SHP77 treated with DMSO at 0.1 percent for 48 hours (cell line): Measurements from ENCODE around the gene HBS1L.

Source experiments
- DNase-seq: peaks from one replicate; lab custom pipeline; 2025; lab: John Stamatoyannopoulos, UW

Gene HBS1L

DNA sequence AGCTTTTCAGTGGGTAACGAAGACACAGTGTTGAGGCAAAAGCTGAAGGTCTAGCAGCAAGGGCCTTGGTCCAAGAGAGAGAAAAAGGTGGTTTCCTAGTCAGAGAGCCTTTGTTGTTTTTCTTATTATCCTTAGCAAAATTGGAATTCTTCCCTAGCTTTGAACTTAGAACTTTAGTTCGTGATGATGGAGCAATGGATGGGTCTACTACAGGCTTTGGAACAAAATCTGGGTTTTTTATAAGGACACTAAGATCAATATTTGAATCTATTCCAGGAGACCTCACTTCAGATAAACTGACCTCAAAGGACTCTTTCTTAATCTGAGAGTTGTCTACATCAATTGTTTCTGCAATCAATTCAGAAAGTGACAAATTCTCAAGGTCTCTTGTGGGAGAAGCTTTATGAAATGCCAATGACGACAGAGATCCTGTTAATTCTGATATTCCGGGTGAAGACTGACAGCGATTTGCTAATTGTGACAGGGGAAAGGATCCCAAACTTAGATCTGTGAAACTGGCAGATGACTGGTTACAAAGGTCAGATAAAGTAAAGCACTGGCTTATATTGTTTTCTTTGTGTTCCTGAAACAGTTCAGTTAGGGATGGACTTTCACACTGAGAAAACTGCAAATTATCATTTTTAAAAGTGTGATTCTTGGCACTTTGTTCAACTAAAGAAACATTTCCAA lies 17.7 kb downstream of the HBS1L start:
- no peak for DNase-seq

DNA sequence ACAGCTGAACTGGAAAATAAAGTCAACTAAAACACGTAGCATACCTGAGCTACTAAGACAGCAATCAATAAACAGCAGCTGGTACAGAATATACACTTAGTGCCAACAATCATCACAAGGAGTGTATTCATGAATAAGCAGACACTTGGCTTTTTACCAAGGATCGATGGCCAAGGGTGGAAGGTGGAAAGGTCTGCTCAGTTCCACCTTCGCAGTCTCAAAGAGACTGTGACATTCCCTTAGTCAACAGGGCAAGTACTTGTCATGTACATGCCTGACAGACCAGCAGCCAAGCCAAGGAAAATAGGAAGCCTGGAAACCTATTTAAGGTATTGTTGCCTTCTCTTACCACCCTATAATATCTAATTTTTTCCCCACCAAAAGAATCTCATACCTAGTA lies 21.4 kb downstream of the HBS1L start:
- DNase-seq: no peak

DNA sequence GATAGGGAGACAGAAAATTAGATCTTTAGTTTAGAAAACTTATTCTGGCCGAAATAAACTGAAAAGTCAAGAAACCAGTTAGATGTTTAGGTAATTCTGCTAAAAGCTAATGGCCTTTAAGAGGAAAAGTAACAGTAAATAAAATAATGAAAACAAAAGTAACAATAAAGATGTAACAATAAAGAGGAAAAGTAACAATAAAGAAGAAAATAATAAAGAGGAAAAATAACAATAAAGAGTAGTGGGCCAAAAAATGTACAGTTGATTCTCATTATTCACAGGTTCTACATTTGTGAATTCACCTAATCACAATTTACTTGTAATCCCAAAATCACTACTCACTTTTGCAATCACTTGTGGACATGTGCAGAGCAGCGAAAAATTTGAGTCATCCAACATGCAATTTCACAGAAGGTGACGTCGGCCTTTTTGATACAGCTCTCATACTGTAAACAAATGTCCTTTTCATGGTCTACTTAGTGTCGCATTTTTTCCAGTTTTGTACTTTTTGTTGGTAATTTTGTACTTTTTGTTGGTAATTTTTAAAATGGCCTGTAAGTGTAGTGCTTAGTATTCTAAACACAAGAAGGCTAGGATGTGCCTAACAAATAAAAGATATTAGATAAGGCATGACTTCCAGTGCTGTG lies 24.0 kb downstream of the HBS1L start:
- no peak for DNase-seq

DNA sequence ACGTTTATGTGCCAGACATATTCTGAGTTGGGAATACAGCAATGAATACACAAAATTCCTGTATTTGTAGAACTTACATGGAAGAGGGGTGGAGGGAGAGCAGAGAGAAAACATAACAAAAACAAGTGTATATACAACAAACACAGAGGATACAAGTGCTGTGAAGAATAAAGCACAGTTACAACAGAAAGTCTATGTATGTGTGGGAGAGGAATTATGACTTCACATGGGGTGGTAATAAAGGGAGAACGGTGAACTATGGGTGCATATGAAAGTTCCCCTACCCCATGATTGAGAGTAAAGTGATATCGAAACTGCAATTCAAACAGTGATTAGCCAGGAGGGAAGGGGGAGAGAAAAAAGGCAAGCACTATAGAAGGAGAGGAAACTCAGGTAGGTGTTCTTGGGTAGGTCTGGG lies 24.6 kb downstream of the HBS1L start:
- DNase-seq: no peak

DNA sequence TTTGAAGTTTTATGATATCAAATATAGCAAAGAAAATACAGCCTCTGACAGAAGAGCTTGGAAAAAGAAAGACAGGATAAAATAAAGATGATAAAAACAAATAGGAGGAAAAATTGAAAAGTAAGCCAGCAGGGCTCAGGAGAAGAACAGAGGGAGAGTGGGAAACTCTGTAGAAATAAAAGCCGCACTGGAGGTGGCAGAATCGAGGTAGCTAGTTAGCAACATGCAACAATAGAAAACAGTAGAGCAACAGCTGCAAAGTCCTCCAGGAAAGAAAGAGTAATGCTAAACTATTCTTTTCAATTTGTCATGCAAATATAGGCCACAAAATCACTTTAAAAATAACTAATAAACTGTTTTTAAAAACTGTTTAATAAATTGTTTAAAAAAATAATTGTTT lies 28.8 kb downstream of the HBS1L start:
- DNase-seq: no peak

DNA sequence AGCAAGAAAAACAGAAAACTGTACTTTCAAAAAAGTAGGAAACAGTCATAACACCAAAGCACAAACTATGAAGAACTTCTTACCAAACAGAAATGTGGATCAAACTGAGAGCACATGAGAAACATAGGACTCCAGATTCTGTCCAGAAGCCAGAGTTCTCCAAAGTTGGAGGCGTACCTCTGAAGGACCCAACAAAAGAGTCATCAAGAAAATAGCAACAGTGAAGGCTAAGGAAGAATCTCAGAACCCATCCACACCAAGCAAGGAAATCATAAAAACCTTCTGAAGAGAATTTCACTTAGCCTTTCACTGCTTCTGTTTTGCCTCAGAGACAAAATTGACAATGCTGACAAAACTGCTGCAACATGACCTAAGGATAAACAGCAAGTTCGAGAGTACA lies 29.4 kb downstream of the HBS1L start:
- no peak for DNase-seq

DNA sequence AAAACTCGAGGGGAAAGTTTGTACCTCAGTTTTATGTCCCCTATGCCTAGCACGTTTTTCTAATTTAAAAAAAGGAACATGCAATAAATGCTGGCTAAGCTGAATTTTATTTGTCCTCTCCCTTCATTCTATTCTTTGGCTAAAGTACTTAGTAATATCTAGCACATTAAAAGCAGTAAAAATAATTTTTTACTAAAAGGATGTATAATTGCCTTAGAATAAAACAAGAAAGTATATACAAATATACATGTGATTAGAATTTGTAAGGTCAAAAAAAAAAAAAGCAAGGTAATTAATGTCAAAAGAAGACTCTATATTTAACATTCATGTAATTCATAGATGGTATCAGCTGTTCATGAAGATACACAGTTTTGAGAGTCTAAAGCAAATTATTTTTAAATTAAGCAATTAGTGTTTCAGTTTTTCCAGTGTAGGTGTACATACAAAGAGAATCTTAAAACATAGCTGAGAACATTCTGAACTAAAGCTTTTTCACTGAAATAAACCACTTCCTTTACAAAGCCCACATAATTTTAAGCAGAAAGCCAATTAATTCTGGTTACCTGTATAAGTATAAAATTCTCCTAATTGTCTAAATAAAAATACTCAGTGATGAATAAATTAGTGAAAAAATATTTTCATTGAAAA lies 32.4 kb downstream of the HBS1L start:
- DNase-seq: no peak

GRCh38 chr6:135021310-135022049 lies 33.1 kb downstream of the HBS1L start:
- DNase-seq: no peak

GRCh38 chr6:135018941-135019340 lies 35.7 kb downstream of the HBS1L start:
- no peak for DNase-seq

DNA sequence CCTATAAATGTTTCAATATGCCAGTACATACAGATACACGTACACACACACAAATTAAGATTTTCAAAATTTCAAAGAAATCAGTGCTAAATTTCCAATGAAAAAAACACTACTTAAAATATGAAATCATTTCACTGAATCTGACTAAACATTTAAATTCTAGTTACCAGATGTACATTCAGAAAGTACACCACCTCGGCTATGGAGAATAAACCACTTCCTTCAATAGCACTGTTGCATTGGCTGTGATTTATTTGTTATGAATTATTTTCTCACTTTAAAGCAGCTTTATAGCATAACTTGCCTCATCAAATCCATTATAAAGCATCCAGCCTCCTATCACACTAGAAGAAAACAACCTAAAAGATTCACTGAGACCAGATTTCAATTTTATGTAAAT lies 36.6 kb downstream of the HBS1L start:
- DNase-seq: no peak

GRCh38 chr6:135014353-135014832 lies 40.2 kb downstream of the HBS1L start:
- DNase-seq: no peak

- no peak for DNase-seq
Measured at GRCh38 chr6:135013211-135013610, 41.4 kb downstream of the HBS1L start.

DNA sequence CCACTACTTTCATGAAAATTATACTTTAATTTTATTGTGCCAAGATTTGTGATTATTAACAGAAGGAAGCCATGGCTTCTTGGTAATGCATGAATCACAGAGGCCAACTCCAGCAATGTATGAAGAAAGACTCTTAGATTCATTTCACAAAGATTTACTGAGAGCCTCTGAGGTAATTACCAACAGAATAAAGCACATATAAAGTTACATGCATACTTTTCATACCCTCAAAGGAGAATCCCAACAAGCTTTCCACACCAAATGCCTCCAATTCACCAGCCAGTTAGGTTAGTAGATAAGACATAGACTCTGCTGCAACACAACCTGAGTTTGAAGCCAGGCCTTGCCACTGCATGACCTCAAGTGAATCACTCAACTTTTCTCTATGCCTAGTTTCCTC lies 41.9 kb downstream of the HBS1L start:
- DNase-seq: no peak

- no peak for DNase-seq
Measured at GRCh38 chr6:135012349-135012748, 42.3 kb downstream of the HBS1L start.

- DNase-seq: no peak
Measured at GRCh38 chr6:135008941-135009290, 45.7 kb downstream of the HBS1L start.

- DNase-seq: no peak
Measured at GRCh38 chr6:135008072-135008940, 46.3 kb downstream of the HBS1L start.

DNA sequence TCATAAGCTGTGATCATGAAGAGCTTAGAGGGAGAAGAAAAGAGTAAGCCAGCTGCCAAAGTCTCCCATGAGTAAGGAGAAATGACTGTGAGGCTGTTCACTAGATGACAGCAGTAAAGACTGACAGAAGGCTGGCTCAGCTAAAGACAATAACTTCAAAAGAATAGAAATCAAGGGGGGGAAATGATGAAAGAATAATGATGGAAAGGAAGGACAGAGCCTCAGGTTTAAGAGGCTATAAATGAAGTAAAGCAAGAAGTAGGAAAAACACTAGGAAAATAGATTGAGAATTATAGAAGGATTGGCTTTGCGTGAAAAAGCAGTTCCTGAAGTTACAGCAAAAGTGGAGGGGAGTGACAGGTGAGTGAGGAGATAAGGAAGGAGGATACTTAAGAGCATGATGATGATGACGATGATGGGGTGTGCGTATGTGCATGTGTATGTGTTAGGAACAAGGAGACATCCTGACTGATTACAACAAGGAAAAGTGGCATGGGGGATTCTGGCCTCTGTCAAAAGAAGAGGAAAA lies 48.2 kb downstream of the HBS1L start:
- no peak for DNase-seq

- no peak for DNase-seq
Measured at GRCh38 chr6:135004399-135004798, 50.2 kb downstream of the HBS1L start.

GRCh38 chr6:135002974-135003703 lies 51.5 kb downstream of the HBS1L start:
- no peak for DNase-seq

DNA sequence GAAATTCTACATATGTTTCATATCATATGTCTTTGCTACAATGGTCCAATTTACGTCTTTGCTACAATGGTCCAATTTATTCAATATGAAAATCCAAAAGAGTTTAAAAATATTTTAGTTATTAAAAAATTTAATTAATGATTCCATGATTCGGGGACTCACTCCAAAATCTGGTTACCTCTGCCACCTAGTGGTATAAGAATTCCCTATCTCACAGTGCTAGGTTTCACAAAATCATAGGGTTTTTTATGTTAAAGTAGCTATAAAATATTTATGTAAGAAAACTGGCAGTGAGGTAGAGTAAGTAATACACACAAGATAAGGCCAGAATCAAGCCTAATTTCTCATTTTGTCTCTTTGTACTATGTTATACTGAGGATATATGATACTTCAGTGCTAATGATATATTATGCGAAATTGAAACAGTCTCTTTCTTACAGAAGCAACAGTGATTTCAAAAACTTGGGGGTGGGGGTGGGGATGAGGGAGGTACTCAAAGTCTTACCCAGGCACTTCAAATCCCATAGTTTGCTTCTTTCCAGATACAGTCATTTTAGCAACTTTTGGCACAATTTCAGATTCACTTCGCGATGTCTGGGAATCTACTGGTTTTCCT lies 52.3 kb downstream of the HBS1L start:
- no peak for DNase-seq
